ENCODE results near the gene SUCO. TPM values are rescaled to one million over a fixed set of nuclear protein-coding genes. Genes with fewer than 3 reads are reported as not detected.

SUCO gene
- total RNA-seq, 1 donor from 2014 or later = 37.4 TPM

DNA sequence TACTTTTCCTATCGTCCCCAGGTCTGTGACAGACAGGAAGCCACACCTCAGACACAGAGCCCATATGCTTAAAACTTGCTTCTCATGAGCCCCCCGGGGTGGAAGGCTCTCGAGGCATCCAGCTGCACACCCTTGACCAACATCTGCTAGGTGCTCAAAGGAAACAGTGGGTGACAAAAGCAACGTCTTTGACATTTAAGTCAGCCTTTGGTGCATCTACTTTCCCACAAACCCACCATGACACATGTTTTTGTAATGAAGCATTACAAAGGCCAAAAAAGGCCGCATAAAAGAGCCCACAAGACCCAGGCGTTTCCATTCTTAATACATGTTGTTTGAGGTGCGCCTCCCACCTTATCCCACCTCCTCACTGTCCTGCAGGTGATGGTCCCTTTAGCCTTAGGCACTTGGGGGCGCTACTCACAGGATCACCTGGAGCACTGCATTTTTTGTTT lies 114.2 kb downstream of the SUCO start:
- H3K36me3 ChIP-seq (ENCODE audit: control insufficient read depth, insufficient read depth, low read length) = no peaks in the 10 kb centered on the region
- TF ChIP-seq, protein P1, sequence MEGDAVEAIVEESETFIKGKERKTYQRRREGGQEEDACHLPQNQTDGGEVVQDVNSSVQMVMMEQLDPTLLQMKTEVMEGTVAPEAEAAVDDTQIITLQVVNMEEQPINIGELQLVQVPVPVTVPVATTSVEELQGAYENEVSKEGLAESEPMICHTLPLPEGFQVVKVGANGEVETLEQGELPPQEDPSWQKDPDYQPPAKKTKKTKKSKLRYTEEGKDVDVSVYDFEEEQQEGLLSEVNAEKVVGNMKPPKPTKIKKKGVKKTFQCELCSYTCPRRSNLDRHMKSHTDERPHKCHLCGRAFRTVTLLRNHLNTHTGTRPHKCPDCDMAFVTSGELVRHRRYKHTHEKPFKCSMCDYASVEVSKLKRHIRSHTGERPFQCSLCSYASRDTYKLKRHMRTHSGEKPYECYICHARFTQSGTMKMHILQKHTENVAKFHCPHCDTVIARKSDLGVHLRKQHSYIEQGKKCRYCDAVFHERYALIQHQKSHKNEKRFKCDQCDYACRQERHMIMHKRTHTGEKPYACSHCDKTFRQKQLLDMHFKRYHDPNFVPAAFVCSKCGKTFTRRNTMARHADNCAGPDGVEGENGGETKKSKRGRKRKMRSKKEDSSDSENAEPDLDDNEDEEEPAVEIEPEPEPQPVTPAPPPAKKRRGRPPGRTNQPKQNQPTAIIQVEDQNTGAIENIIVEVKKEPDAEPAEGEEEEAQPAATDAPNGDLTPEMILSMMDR (IDR thresholded peaks at IDR 0.05; ENCODE audit: insufficient read depth, low read length, poor library complexity, severe bottlenecking) = no peak
- no peaks in the 10 kb centered on the region for H3K27me3 ChIP-seq (ENCODE audit: control insufficient read depth, insufficient read depth, low read length)
- DNase-seq (ENCODE audit: low read depth) = no peak
- no peak overlapping the region for H3K4me3 ChIP-seq (ENCODE audit: low read depth, low read length)

DNA sequence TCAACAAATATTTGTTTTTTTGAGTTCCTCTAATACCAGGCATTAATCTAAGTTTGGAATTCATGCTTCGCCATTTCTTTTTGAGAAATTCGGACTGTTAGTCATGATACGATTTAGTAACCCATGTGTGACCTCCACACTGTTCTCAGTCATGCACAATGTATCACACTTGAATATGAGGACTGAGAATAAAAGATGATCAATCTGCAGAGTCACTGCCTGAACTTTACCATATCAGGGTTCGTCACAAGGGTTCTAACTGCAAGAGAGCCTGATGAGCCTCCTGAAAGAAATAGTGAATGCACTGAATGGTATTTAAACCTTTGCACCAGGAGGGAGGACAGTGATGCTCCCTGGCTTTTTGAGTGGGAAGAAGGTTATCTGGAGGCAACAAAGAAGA lies 115.0 kb downstream of the SUCO start:
- no peaks in the 10 kb centered on the region for H3K36me3 ChIP-seq (ENCODE audit: control insufficient read depth, insufficient read depth, low read length)
- H3K27me3 ChIP-seq (ENCODE audit: control insufficient read depth, insufficient read depth, low read length) = no peaks in the 10 kb centered on the region
- no peak for DNase-seq (ENCODE audit: low read depth)
- TF ChIP-seq, protein P1 (IDR thresholded peaks at IDR 0.05; ENCODE audit: insufficient read depth, low read length, poor library complexity, severe bottlenecking) = no peak
- no peak overlapping the region for H3K4me3 ChIP-seq (ENCODE audit: low read depth, low read length)

DNA sequence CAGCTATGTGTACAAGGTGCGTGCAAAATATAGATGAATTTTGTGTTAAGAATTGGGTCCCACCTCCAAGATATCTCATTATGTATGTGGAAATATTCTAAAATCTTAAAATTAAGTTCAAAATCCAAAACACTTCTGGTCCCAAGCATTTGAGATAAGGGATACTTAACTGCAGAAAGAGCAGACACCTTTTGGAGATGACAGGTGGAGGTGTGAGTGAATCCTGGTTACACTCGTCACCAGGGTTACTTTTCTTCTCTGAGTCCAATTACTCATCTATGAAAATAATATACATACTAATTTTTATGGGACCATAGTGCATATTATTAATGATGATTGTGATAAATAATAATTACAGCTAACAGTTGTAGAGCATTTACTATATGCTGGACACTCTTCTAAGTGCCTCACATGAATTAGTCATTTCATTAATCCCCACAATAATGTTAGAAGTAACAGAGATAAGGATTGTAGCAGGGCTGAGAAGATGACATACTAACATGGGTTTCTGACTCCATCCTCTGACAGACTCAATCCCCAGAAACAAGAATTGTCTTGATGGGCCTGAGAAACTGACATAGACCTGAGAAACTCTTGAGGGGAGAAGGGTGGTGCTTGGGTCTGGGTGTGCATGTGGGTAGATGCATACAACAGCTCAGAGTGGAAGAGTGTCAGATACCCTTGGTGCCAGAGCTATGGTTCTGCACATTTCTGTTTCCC lies 117.7 kb downstream of the SUCO start:
- DNase-seq (ENCODE audit: low read depth) = no peak
- H3K36me3 ChIP-seq (ENCODE audit: control insufficient read depth, insufficient read depth, low read length) = no peaks in the 10 kb centered on the region
- TF ChIP-seq, protein P1 (IDR thresholded peaks at IDR 0.05; ENCODE audit: insufficient read depth, low read length, poor library complexity, severe bottlenecking) = no peak
- no peaks in the 10 kb centered on the region for H3K27me3 ChIP-seq (ENCODE audit: control insufficient read depth, insufficient read depth, low read length)
- H3K4me3 ChIP-seq (ENCODE audit: low read depth, low read length) = no peak overlapping the region

DNA sequence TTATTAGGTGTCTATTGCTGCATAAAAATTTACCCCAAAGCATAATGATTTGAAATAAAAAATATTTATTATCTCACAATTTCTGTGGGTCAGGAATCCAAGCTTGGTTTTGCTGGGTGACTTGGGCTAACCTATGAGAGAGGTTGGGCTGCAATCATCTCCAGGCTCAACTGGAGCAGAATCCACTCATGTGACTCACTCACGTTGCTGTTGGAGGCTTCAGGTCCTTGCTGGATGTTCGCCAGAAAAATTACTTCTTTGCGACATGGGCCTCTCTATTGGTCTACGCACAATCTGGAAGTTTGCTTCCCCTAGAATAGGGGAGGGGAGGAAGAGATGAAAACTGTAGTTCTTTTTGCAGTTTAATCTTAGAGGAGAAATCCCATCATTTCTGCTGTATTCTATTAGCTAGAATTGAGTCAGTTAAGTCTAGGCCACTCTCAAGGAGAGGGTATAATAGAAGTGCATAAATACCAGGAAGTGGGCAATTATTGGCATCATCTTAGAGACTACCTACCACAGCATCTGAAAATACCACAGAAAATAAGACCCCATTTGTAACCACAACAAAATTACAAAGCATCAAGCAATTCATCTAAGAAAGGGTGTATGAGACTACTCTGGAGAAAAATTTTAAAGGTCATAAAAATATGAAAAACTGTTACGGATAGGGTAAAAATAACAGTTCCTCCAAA lies 120.2 kb downstream of the SUCO start:
- no peaks in the 10 kb centered on the region for H3K36me3 ChIP-seq (ENCODE audit: control insufficient read depth, insufficient read depth, low read length)
- no peaks in the 10 kb centered on the region for H3K27me3 ChIP-seq (ENCODE audit: control insufficient read depth, insufficient read depth, low read length)
- TF ChIP-seq, protein P1 (IDR thresholded peaks at IDR 0.05; ENCODE audit: insufficient read depth, low read length, poor library complexity, severe bottlenecking) = no peak
- DNase-seq (ENCODE audit: low read depth) = no peak
- H3K4me3 ChIP-seq (ENCODE audit: low read depth, low read length) = no peak overlapping the region

DNA sequence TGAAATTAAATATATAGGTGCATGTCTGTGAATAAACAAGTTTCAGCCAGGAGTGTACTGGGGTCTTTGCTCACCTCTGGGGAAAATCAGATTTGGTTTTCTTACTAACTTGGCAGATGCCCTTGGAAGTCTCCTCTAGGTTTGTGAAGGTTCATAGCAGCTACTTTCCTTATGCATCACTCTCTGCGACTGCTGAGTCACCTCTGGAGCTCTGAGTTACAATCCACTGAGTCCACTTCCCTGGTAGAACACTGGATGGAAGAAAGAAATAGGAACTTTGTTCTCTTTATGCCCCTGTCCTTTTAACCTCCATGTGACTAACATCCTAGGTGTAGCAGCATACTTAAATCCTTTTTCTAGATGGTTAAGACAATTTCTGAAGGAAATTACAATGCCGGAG lies 121.6 kb downstream of the SUCO start:
- DNase-seq (ENCODE audit: low read depth) = peak; percentile 47
- H3K27me3 ChIP-seq (ENCODE audit: control insufficient read depth, insufficient read depth, low read length) = no peaks in the 10 kb centered on the region
- no peaks in the 10 kb centered on the region for H3K36me3 ChIP-seq (ENCODE audit: control insufficient read depth, insufficient read depth, low read length)
- TF ChIP-seq, protein P1 (IDR thresholded peaks at IDR 0.05; ENCODE audit: insufficient read depth, low read length, poor library complexity, severe bottlenecking) = no peak
- no peak overlapping the region for H3K4me3 ChIP-seq (ENCODE audit: low read depth, low read length)
